Fibroblast of pulmonary artery (primary cell): ENCODE data around the gene VWA5A.

Experiments used
- DNase-seq: peaks from one replicate; pipeline ENCODE4 v3.0.0-alpha.2; 2010; ENCODE audit warnings: low read depth
- H3K4me3 ChIP-seq: replicated peaks from 2 replicates; pipeline ENCODE4 v1.5.1; 2011; ENCODE audit warnings: low read depth, mild to moderate bottlenecking, control low read depth, low read length, moderate library complexity
- CTCF ChIP-seq: IDR thresholded peaks from 2 replicates; pipeline ENCODE4 v1.5.1; 2011; ENCODE audit warnings: mild to moderate bottlenecking, control low read depth, low read length, inconsistent platforms; ENCODE audit errors: missing control alignments

The VWA5A gene

GRCh38 chr11:124195189-124195734, 80.0 kb downstream of the VWA5A start:
- peak; percentile 92 for TF ChIP-seq CTCF
- H3K4me3 ChIP-seq, result no peak overlapping the region
- peak; percentile 81 for DNase-seq
